Colonic mucosa (tissue), 4 donors: ENCODE measurements around the gene SACS. TPM values are rescaled to one million over a fixed set of nuclear protein-coding genes. Genes with fewer than 3 reads are reported as not detected.

Experiments used
- DNase-seq: peaks from one replicate; pipeline ENCODE4 v3.0.0-alpha.2; 2020
- H3K27ac ChIP-seq: fragments of 200-600 bp; one replicate; pipeline ENCODE4 v1.8.0; 2021
- H3K27me3 ChIP-seq: fragments of 200-600 bp; one replicate; pipeline ENCODE4 v1.8.0; 2021
- H3K36me3 ChIP-seq: fragments of 200-600 bp; one replicate; pipeline ENCODE4 v1.8.0; 2021
- H3K4me1 ChIP-seq: fragments of 200-600 bp; one replicate; pipeline ENCODE4 v1.8.0; 2021; ENCODE audit warnings: mild to moderate bottlenecking
- H3K4me3 ChIP-seq: fragments of 200-600 bp; one replicate; pipeline ENCODE4 v1.8.0; 2021
- H3K9ac ChIP-seq, 2 donors: one replicate each; pipeline ENCODE4 v1.7.0; 2013; ENCODE audit warnings: control low read depth in 2 of 2, low read depth in 2 of 2, low read length in 2 of 2
- H3K9me3 ChIP-seq: fragments of 200-600 bp; one replicate; pipeline ENCODE4 v1.8.0; 2021
- CTCF ChIP-seq: fragments of 200-600 bp; IDR thresholded peaks from one replicate; pipeline ENCODE4 v1.8.0; 2022; ENCODE audit warnings: antibody characterized with exemption, mild to moderate bottlenecking
- intact Hi-C: fragments of 100-400 bp; cut with DNase I; formaldehyde crosslinking; loops from one replicate; pipeline ENCODE4 v1.14.1; 2022
- total RNA-seq, 2 donors: library from RNA; stranded (reverse); fragmentation: NEBNext Ultra II Directional in 1 of 2; extraction: Animal tissue kit (Norgen Biotek cat#: 25700) in 1 of 2; gene quantifications; one replicate each; pipeline ENCODE4 v1.2.1, GENCODE V29; 2021
- donor health status: healthy.
- donor health status: DM: no; HTN: no; CAD: no.
- donor health status: DM: no; HTN: no; CAD: no.

The SACS gene
- total RNA-seq, 2 donors from 2014 or later, result 4.9 to 5.4 TPM

- Histone ChIP-seq H3K4me1 (no peaks in the 10 kb centered on the region), H3K4me3 (no peak overlapping the region), H3K36me3 (no peaks in the 10 kb centered on the region), H3K9ac (no peak overlapping the region), H3K27me3 (no peaks in the 10 kb centered on the region), H3K27ac (no peak overlapping the region), H3K9me3 (no peaks in the 10 kb centered on the region)
- no peak for TF ChIP-seq CTCF
- intact Hi-C loops, result no loop called here
- DNase-seq, result no peak
Observed at GRCh38 chr13:23432626-23433025, 876 bp downstream of the SACS start.

DNA sequence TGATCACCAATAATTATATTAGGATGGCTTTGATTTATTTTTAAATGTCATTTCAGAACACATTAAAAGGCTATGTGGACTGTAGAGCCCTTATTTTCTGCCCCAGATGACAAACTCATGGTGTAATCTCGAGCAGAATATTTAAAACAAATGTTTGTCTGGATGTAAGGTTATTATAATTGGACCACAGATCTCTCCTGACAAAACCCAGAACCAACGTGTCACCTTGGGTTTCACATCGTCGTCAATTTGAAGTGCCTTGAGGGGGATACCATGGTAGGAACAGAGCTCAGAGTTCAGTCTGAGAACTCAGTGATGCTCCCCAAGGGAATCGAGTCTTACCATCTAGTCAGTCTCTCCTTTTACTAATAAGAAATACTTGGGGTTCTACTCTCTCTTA is 2.8 kb downstream of the SACS start:
- Histone ChIP-seq H3K9ac (no peak overlapping the region), H3K36me3 (no peaks in the 10 kb centered on the region), H3K4me1 (no peaks in the 10 kb centered on the region), H3K9me3 (no peaks in the 10 kb centered on the region), H3K27ac (no peak overlapping the region), H3K27me3 (no peaks in the 10 kb centered on the region), H3K4me3 (no peak overlapping the region)
- TF ChIP-seq CTCF, result no peak
- intact Hi-C loops, result no loop called here
- DNase-seq, result no peak

GRCh38 chr13:23427881-23428528 is 5.5 kb downstream of the SACS start:
- Histone ChIP-seq H3K4me1 (no peaks in the 10 kb centered on the region), H3K27ac (peak overlapping the region; percentile 29)

DNA sequence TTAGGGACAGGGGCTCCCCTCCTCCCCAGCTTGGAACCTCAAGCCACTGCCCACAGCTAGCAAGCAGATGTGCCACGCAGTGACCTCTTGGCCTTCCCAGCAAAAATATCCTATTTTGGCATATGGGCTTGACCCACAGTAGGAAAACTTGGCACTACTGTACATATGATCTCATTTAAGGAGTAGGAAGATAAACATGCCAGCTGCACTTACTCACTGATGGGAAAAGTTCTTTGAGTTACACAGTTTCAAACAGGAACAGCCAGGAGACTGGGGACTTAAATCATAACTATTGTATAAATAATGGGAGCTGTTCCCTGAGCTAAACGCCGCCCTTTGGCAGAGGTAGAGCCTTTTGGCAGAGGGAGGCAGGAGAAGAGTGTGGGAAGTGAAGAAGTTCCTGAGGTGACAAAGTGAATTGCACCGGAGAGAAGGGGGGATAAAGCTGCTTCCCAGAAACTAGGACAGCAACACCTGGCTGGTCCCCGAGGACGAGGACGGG is 6.1 kb downstream of the SACS start:
- Histone ChIP-seq H3K9ac (no peak overlapping the region), H3K27ac (peak overlapping the region; percentile 29), H3K4me3 (no peak overlapping the region), H3K27me3 (no peaks in the 10 kb centered on the region), H3K4me1 (no peaks in the 10 kb centered on the region), H3K9me3 (no peaks in the 10 kb centered on the region), H3K36me3 (no peaks in the 10 kb centered on the region)
- intact Hi-C loops, result no loop called here
- no peak for DNase-seq
- TF ChIP-seq CTCF, result no peak

More at GRCh38 chr13:23427881-23428528, 5.5 kb downstream of the SACS start:
- H3K9ac ChIP-seq, result no peak overlapping the region
- intact Hi-C loops, result no loop called here
- H3K27me3 ChIP-seq, result no peaks in the 10 kb centered on the region
- H3K9me3 ChIP-seq, result no peaks in the 10 kb centered on the region
- no peak for DNase-seq
- no peak overlapping the region for H3K4me3 ChIP-seq
- no peak for TF ChIP-seq CTCF
- H3K36me3 ChIP-seq, result no peaks in the 10 kb centered on the region

- no peak overlapping the region for H3K4me3 ChIP-seq
- H3K4me1 ChIP-seq, result no peaks in the 10 kb centered on the region
- intact Hi-C loops, result no loop called here
- no peaks in the 10 kb centered on the region for H3K36me3 ChIP-seq
- no peaks in the 10 kb centered on the region for H3K9me3 ChIP-seq
- no peak for TF ChIP-seq CTCF
- no peak overlapping the region for H3K27ac ChIP-seq
- no peak overlapping the region for H3K9ac ChIP-seq
- DNase-seq, result no peak
- no peaks in the 10 kb centered on the region for H3K27me3 ChIP-seq
Observed at GRCh38 chr13:23421596-23421995, 11.9 kb downstream of the SACS start.
